ENCODE measurements around the gene LDLRAD2. TPM values are rescaled to one million over a fixed set of nuclear protein-coding genes. Genes with fewer than 3 reads are reported as not detected.
A peak's percentile ranks its signal among the peaks of the same experiment; 100 is the strongest.

The LDLRAD2 gene
- total RNA-seq, 1 donor from 2014 or later, result 0.21 TPM

- no peak for DNase-seq
Measured at GRCh38 chr1:21860971-21861370, 48.9 kb downstream of the LDLRAD2 start.

GRCh38 chr1:21861602-21862429 is 49.8 kb downstream of the LDLRAD2 start:
- no peak for DNase-seq

GRCh38 chr1:21863981-21864380 is 51.9 kb downstream of the LDLRAD2 start:
- no peak for DNase-seq

- no peak for DNase-seq
Measured at GRCh38 chr1:21864730-21865129, 52.7 kb downstream of the LDLRAD2 start.

GRCh38 chr1:21865609-21865942 is 53.5 kb downstream of the LDLRAD2 start:
- no peak for DNase-seq

GRCh38 chr1:21865943-21866706 is 54.1 kb downstream of the LDLRAD2 start:
- DNase-seq, result peak; percentile 42

- DNase-seq, result no peak
Measured at GRCh38 chr1:21866707-21867043, 54.6 kb downstream of the LDLRAD2 start.

GRCh38 chr1:21867451-21867996 is 55.5 kb downstream of the LDLRAD2 start:
- no peak for DNase-seq

GRCh38 chr1:21868482-21868881 is 56.4 kb downstream of the LDLRAD2 start:
- no peak for DNase-seq

- DNase-seq, result peak; percentile 18
Measured at GRCh38 chr1:21868941-21869454, 56.9 kb downstream of the LDLRAD2 start.

- DNase-seq, result peak; percentile 68
Measured at GRCh38 chr1:21869620-21870121, 57.6 kb downstream of the LDLRAD2 start.

- no peak for DNase-seq
Measured at GRCh38 chr1:21870611-21871010, 58.5 kb downstream of the LDLRAD2 start.

GRCh38 chr1:21871943-21872342 is 59.9 kb downstream of the LDLRAD2 start:
- no peak for DNase-seq

GRCh38 chr1:21872445-21873079 is 60.5 kb downstream of the LDLRAD2 start:
- DNase-seq, result no peak

- DNase-seq, result no peak
Measured at GRCh38 chr1:21873174-21873573, 61.1 kb downstream of the LDLRAD2 start.

- no peak for DNase-seq
Measured at GRCh38 chr1:21873761-21874160, 61.7 kb downstream of the LDLRAD2 start.

- DNase-seq, result no peak
Measured at GRCh38 chr1:21874328-21874727, 62.3 kb downstream of the LDLRAD2 start.

Other genes with a start within 250 kb of the LDLRAD2 start
- gene RAP1GAP, start 142.9 kb upstream of the LDLRAD2 start, total RNA-seq, result 2.7 TPM
- 98.1 TPM for gene USP48, start 29.1 kb upstream of the LDLRAD2 start, total RNA-seq
- 381 TPM for gene HSPG2, start 125.0 kb downstream of the LDLRAD2 start, total RNA-seq
- gene CELA3B, start 164.8 kb downstream of the LDLRAD2 start, total RNA-seq, result not detected
- gene CELA3A, start 189.4 kb downstream of the LDLRAD2 start, total RNA-seq, result not detected
- gene CDC42, start 240.4 kb downstream of the LDLRAD2 start, total RNA-seq, result 288 TPM

All from tongue (tissue), 2 donors.